Chondrocyte (in vitro differentiated cells): Measurements from ENCODE around the gene TSPAN5. TPM values are rescaled to one million over a fixed set of nuclear protein-coding genes. Genes with fewer than 3 reads are reported as not detected.

Experiments used
- DNase-seq: peaks from one replicate; pipeline ENCODE4 v3.0.0; 2021; ENCODE audit warnings: mixed read lengths, low spot score
- H3K27ac Mint-ChIP-seq: one replicate; pipeline ENCODE4 v1.8.0; 2021; ENCODE audit warnings: mild to moderate bottlenecking, moderate library complexity, mixed read lengths; ENCODE audit not compliant: unreplicated experiment
- H3K27me3 Mint-ChIP-seq: 2 replicates; pipeline ENCODE4 v1.8.0; 2021; ENCODE audit warnings: low read depth, mixed read lengths
- H3K36me3 Mint-ChIP-seq: 2 replicates; pipeline ENCODE4 v1.8.0; 2021; ENCODE audit warnings: low read depth, mixed read lengths
- H3K4me1 Mint-ChIP-seq: 2 replicates; pipeline ENCODE4 v1.8.0; 2021; ENCODE audit warnings: low read depth, mild to moderate bottlenecking, mixed read lengths
- H3K4me3 Mint-ChIP-seq: one replicate; pipeline ENCODE4 v1.8.0; 2021; ENCODE audit warnings: mild to moderate bottlenecking, moderate library complexity, mixed read lengths; ENCODE audit not compliant: unreplicated experiment
- H3K9me3 Mint-ChIP-seq: 2 replicates; pipeline ENCODE4 v1.8.0; 2021; ENCODE audit warnings: low read depth, mixed read lengths
- CTCF ChIP-seq: fragments of 200-600 bp; sonication (generic); IDR thresholded peaks from 2 replicates; pipeline ENCODE4 v1.5.0; 2021; ENCODE audit warnings: antibody characterized with exemption, mild to moderate bottlenecking, moderate library complexity
- total RNA-seq: library from RNA; stranded (reverse); gene quantifications from 3 replicates; pipeline ENCODE4 v1.2.1, GENCODE V29; 2021

The TSPAN5 gene
- total RNA-seq, 1 donor from 2014 or later = 55.5 TPM

- DNase-seq = no peak
- Mint-ChIP-seq H3K27me3 (no peaks in the 10 kb centered on the region), H3K4me3 (no peak overlapping the region), H3K4me1 (peaks cover 38% of the 10 kb centered on the region), H3K27ac (no peak overlapping the region), H3K9me3 (no peaks in the 10 kb centered on the region), H3K36me3 (peaks cover 1% of the 10 kb centered on the region)
- no peak for TF ChIP-seq CTCF
Measured at GRCh38 chr4:98544141-98544817, 114.1 kb downstream of the TSPAN5 start.

GRCh38 chr4:98542011-98542410 is 116.4 kb downstream of the TSPAN5 start:
- no peak for TF ChIP-seq CTCF
- no peak for DNase-seq
- no peak overlapping the region for H3K27ac Mint-ChIP-seq
- H3K27me3 Mint-ChIP-seq = no peaks in the 10 kb centered on the region
- H3K4me3 Mint-ChIP-seq = no peak overlapping the region
- peaks cover 35% of the 10 kb centered on the region for H3K4me1 Mint-ChIP-seq
- peaks cover 1% of the 10 kb centered on the region for H3K36me3 Mint-ChIP-seq
- H3K9me3 Mint-ChIP-seq = no peaks in the 10 kb centered on the region

GRCh38 chr4:98540803-98541202 is 117.6 kb downstream of the TSPAN5 start:
- no peak for DNase-seq
- H3K9me3 Mint-ChIP-seq = no peaks in the 10 kb centered on the region
- H3K4me3 Mint-ChIP-seq = no peak overlapping the region
- H3K27ac Mint-ChIP-seq = no peak overlapping the region
- TF ChIP-seq CTCF = no peak
- no peaks in the 10 kb centered on the region for H3K27me3 Mint-ChIP-seq
- peaks cover 26% of the 10 kb centered on the region for H3K4me1 Mint-ChIP-seq
- peaks cover 1% of the 10 kb centered on the region for H3K36me3 Mint-ChIP-seq

GRCh38 chr4:98539741-98540140 is 118.7 kb downstream of the TSPAN5 start:
- Mint-ChIP-seq H3K9me3 (no peaks in the 10 kb centered on the region), H3K27ac (no peak overlapping the region), H3K4me3 (no peak overlapping the region), H3K36me3 (peaks cover 4% of the 10 kb centered on the region), H3K4me1 (peaks cover 17% of the 10 kb centered on the region), H3K27me3 (no peaks in the 10 kb centered on the region)
- DNase-seq = no peak
- no peak for TF ChIP-seq CTCF

GRCh38 chr4:98539299-98539698 is 119.1 kb downstream of the TSPAN5 start:
- no peak for DNase-seq

More at GRCh38 chr4:98539299-98539698, 119.1 kb downstream of the TSPAN5 start:
- TF ChIP-seq CTCF = no peak
- Mint-ChIP-seq H3K27ac (no peak overlapping the region), H3K9me3 (no peaks in the 10 kb centered on the region), H3K4me1 (peaks cover 13% of the 10 kb centered on the region), H3K4me3 (no peak overlapping the region), H3K27me3 (no peaks in the 10 kb centered on the region), H3K36me3 (peaks cover 2% of the 10 kb centered on the region)
